GM12878 (cell line): ENCODE data around the gene ICA1. TPM values are rescaled to one million over a fixed set of nuclear protein-coding genes. Genes with fewer than 3 reads are reported as not detected.

Experiments used
- BCL11A ChIP-seq: IDR thresholded peaks from 2 replicates; pipeline ENCODE4 v1.6.1; 2011; ENCODE audit warnings: low read depth, low read length
- BHLHE40 ChIP-seq, 2 experiments: fragments of 450-650 bp in 1 of 2; IDR thresholded peaks; 2 replicates each; pipeline ENCODE4 v1.6.1; 2011 to 2017; ENCODE audit warnings: low read depth in 2 of 2, borderline replicate concordance in 1 of 2, improper control_type of control experiment in 1 of 2, low read length in 1 of 2, mild to moderate bottlenecking in 1 of 2
- CBFB ChIP-seq: IDR thresholded peaks from 2 replicates; pipeline ENCODE4 v1.6.1; 2016; ENCODE audit warnings: antibody characterized with exemption, low read depth
- CEBPB ChIP-seq, 2 experiments: fragments of 150-350 bp in 1 of 2; IDR thresholded peaks; 2 replicates each; pipeline ENCODE4 v1.6.1; 2012 to 2014; ENCODE audit warnings: low read depth in 2 of 2, low read length in 2 of 2, borderline replicate concordance in 1 of 2, inconsistent platforms in 1 of 2
- LARP7 ChIP-seq: fragments of 450-650 bp; IDR thresholded peaks from 2 replicates; pipeline ENCODE4 v1.6.1; 2017; ENCODE audit warnings: mild to moderate bottlenecking
- NR2C2 ChIP-seq: IDR thresholded peaks from 2 replicates; pipeline ENCODE4 v1.6.1; 2011; ENCODE audit warnings: borderline replicate concordance, low read depth; ENCODE audit not compliant: control insufficient read depth, insufficient read length
- POU2F2 ChIP-seq: IDR thresholded peaks from 3 replicates; pipeline ENCODE4 v1.6.1; 2011; ENCODE audit warnings: low read depth, mild to moderate bottlenecking, low read length, borderline replicate concordance
- RBBP5 ChIP-seq: fragments of 200-600 bp; sonication (generic); conservative IDR thresholded peaks from 2 replicates; pipeline ENCODE4 v1.6.1; 2016
- RELA ChIP-seq: fragments of 450-650 bp; IDR thresholded peaks from 2 replicates; pipeline ENCODE4 v1.8.0; 2014; ENCODE audit warnings: borderline replicate concordance; ENCODE audit not compliant: partially characterized antibody
- RELB ChIP-seq: fragments of 450-650 bp; IDR thresholded peaks from 2 replicates; pipeline ENCODE4 v1.6.1; 2017; ENCODE audit warnings: low read depth, mild to moderate bottlenecking, moderate library complexity
- SKIL ChIP-seq: fragments of 450-650 bp; IDR thresholded peaks from 2 replicates; pipeline ENCODE4 v1.6.1; 2017; ENCODE audit warnings: mild to moderate bottlenecking, low read depth, inconsistent platforms; ENCODE audit not compliant: poor library complexity, severe bottlenecking
- ZBED1 ChIP-seq: IDR thresholded peaks from 2 replicates; pipeline ENCODE4 v1.6.1; 2016; ENCODE audit warnings: borderline replicate concordance
- ZBTB33 ChIP-seq: fragments of 450-650 bp; IDR thresholded peaks from 2 replicates; pipeline ENCODE4 v1.6.1; 2017; ENCODE audit warnings: mild to moderate bottlenecking
- ZNF687 ChIP-seq: fragments of 450-650 bp; IDR thresholded peaks from 2 replicates; pipeline ENCODE4 v1.6.1; 2017; ENCODE audit warnings: mild to moderate bottlenecking, moderate library complexity
- polyA plus RNA-seq, 11 experiments: library from polyadenylated mRNA; depleted of rRNA in 4 of 11; unstranded in 6 of 11; stranded (reverse) in 5 of 11; fragments of >200 nt; fragmentation: Nextera tagmentation in 4 of 11; fragmentation: Illumina TruSeq in 1 of 11; extraction: Ambion mirVana in 4 of 11; extraction: Trizol in 1 of 11; gene quantifications; 1 replicate in 1 of 11; 2 replicates in 10 of 11; pipeline versions ENCODE4 v1.2.1 to v1.2.3, GENCODE V29; 2011 to 2016; ENCODE audit warnings: inconsistent platforms in 2 of 11, missing spikeins in 2 of 11, low read depth in 1 of 11
- total RNA-seq, 4 experiments: library from RNA; depleted of rRNA in 3 of 4; stranded (reverse); fragments of >200 nt in 3 of 4; fragmentation: Illumina TruSeq in 1 of 4; extraction: Trizol in 1 of 4; gene quantifications; 2 replicates each; pipeline versions ENCODE4 v1.2.1 to v1.2.3, GENCODE V29; 2013 to 2021

Gene ICA1
- total and polyA plus RNA-seq, 10 of the 15 experiments (the other 5 are each of a cell fraction or from before 2014, with no cell fraction given), result 1.3 to 35.1 (median 3.3) TPM

- TF ChIP-seq ZBTB33 (0 out of 2 replicates have a peak, but pooled peaks have one; percentile 28), POU2F2 (peak; percentile 89; the same call in 1 of the 3 replicates), SKIL (peak; percentile 91), CBFB (peak; percentile 76; the same call in 1 of the 2 replicates), BCL11A (peak; percentile 88), ZBED1 (peak; percentile 86), RBBP5 (no peak), LARP7 (no peak), RELB (peak; percentile 84), ZNF687 (peak; percentile 86), BHLHE40 (IDR thresholded peaks at IDR 0.05; ENCODE audit: borderline replicate concordance in 1 of 2, low read depth in 2 of 2, low read length in 1 of 2) (peak; percentile 11 to 45; a peak in 2 of 4 replicates), RELA (peak; percentile 67), NR2C2 (no peak), CEBPB (IDR thresholded peaks at IDR 0.05; ENCODE audit: borderline replicate concordance in 1 of 2, low read depth in 2 of 2, low read length in 2 of 2) (peak in 1 of 2 experiments; percentile 87; a peak in 1 of 4 replicates)
- TF ChIP-seq, all 136 proteins: peak for 53
Measured at GRCh38 chr7:8115547-8116402, 146.2 kb downstream of the ICA1 start (continued).
